Measurements from ENCODE around the gene MGAT3.

DNA sequence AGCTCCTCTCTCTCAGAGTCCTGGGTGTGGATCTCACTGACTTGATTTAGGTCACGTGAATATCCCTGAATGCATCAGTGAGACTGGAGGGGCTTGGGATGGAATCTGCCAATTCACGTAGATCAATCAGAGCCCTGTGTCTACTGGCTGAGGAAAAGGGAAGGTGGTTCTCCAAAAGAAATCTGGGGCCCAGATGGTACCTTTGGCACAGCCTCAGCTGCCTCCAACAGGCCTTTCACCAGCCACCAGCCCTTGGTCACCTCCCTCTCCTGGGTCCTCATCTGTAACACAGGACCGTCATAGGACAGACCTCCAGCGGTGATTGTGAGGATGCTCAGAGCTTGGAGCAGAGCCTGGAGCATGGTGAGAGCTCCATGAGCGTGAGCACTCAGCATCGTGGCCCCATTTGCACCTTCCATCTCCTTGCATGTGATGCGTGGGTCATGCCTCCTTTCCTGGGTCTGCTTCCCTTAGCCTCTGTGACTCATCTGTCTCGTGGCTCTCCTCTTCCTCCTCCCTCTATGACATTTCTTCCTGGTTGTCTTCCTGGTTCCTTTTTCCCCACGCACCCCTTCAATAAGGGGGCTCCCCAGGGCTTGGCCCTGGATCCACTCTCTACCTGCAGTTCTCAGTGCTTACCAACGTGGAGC, 37.8 kb downstream of the MGAT3 start:
- TF ChIP-seq, protein P1, sequence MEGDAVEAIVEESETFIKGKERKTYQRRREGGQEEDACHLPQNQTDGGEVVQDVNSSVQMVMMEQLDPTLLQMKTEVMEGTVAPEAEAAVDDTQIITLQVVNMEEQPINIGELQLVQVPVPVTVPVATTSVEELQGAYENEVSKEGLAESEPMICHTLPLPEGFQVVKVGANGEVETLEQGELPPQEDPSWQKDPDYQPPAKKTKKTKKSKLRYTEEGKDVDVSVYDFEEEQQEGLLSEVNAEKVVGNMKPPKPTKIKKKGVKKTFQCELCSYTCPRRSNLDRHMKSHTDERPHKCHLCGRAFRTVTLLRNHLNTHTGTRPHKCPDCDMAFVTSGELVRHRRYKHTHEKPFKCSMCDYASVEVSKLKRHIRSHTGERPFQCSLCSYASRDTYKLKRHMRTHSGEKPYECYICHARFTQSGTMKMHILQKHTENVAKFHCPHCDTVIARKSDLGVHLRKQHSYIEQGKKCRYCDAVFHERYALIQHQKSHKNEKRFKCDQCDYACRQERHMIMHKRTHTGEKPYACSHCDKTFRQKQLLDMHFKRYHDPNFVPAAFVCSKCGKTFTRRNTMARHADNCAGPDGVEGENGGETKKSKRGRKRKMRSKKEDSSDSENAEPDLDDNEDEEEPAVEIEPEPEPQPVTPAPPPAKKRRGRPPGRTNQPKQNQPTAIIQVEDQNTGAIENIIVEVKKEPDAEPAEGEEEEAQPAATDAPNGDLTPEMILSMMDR (IDR thresholded peaks at IDR 0.05; ENCODE audit: insufficient read depth, low read length, poor library complexity, severe bottlenecking) = no peak
- no peak for TF ChIP-seq EZH2phosphoT487 (conservative IDR thresholded peaks at IDR 0.05; ENCODE audit: low read length)

Measured in SU-DHL-6 (cell line).